ENCODE data around the gene ITCH.
"Not testable (repeated sequence)": the region's sequence is repeated elsewhere in the genome, so short reads cannot be mapped to it uniquely, and the experiment has no call there.

ITCH gene

GRCh38 chr20:34421766-34422466 lies 58.8 kb downstream of the ITCH start:
- DNase-seq: no peak

GRCh38 chr20:34425032-34425690 lies 62.1 kb downstream of the ITCH start:
- DNase-seq: not testable (repeated sequence)

DNA sequence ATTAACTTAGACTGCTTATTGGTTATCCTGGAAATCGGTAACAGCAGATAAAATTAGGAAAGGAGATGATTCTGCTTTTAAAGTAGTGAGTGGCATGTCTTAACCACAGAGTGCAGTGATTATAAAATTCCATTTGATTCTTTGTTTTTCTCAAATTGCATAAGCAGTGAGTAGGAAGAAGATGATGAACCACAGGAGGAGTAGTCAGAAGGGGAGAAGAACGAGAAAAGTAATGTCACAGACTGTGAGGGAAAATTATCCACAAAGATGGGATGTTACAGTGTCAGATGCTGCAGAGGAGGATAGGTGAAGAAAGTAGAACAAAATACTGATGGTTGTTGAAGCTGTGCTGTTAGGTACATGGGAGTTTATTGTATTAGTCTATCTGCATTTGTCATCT lies 63.0 kb downstream of the ITCH start:
- no peak for DNase-seq

GRCh38 chr20:34427331-34427730 lies 64.3 kb downstream of the ITCH start:
- DNase-seq: no peak

DNA sequence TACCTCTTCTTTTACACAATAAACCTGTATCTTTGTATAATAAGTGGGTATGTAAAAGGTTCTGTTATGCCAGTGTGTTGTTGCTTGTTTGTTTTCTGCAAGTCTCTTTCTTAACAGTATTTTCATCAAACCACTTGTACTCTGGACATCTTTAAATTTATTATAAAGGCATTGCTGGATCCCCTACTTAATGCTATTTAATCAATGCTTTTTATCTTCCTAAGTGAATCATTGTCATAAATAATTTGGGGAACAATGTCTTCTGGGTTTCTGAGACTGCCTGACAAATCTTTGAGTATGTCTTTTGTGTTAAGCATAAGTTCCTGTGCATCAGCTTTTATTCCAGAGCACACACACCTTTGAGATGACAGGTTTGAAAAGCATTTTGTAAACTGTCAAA lies 64.7 kb downstream of the ITCH start:
- DNase-seq: no peak

GRCh38 chr20:34431168-34431567 lies 68.1 kb downstream of the ITCH start:
- DNase-seq: no peak

- not testable (repeated sequence) for DNase-seq
These were observed 69.6 kb downstream of the ITCH start for GRCh38 chr20:34432663-34433062.

- DNase-seq: no peak
These were observed 70.3 kb downstream of the ITCH start for GRCh38 chr20:34433391-34433790.

GRCh38 chr20:34435589-34435988 lies 72.5 kb downstream of the ITCH start:
- no peak for DNase-seq

- DNase-seq: no peak
These were observed 74.4 kb downstream of the ITCH start for GRCh38 chr20:34437330-34437986.

GRCh38 chr20:34439168-34439567 lies 76.1 kb downstream of the ITCH start:
- no peak for DNase-seq

- DNase-seq: not testable (repeated sequence)
These were observed 78.3 kb downstream of the ITCH start for GRCh38 chr20:34441423-34441822.

GRCh38 chr20:34443546-34443945 lies 80.5 kb downstream of the ITCH start:
- DNase-seq: no peak

- no peak for DNase-seq
These were observed 82.3 kb downstream of the ITCH start for GRCh38 chr20:34445177-34446065.

DNA sequence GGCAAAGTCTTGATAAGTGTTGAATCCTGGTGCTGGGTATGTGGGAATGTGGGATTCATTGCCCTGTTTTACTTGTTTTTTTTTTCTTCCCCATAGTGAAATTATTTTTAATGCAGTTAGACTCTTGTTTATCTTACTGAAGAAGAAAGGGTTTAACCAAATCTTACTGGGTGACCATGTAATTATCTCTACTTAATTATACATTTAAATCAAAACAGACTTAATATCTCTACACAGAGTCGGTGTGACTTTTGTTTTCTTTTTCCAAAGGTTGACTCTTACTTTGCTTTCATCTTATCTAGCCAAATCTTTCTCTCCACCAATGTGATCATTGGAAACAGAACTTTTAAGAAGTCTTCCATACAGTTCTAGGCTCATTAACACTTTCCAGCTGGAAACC lies 85.4 kb downstream of the ITCH start:
- no peak for DNase-seq

DNA sequence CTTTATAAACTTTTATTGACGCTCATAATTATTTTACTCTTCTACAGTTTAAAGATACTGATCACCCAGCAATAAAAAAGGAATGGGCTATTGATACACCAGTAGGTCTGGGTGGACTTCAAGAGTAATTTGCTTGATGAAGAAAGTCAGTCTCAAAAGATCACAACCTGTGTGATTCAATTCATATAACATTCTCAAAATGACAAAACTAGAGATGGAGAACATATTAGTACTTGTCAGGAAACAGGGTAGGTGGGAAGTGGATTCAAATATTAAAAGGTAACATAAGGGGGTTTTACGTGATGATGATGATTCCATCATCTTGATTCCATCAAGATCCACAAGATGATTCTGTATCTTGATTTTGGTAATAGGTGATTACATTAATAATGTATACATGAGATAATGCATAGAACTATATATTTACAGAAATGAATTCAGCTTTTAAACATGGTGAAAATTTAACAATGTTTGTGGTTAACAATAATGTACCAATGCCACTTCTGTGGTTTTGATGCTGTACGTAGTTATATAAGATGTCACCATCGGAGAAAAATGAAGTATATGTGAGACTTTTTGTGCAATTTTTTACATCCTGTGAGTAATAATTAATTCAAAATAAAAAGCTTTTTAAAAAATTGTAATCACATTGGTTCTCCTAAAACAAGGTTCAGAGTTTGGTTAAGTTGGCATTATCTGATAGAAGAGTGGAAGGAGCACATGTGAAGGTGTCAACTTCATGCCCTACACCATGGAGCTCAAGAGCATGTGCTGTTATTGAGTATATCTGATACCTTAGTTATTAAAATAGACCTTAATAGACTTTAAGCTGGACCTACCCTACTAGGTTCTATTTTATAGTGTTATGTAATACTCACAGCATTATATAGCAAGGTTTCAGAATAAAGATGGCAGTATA lies 86.9 kb downstream of the ITCH start:
- peak; percentile 10 for DNase-seq

DNA sequence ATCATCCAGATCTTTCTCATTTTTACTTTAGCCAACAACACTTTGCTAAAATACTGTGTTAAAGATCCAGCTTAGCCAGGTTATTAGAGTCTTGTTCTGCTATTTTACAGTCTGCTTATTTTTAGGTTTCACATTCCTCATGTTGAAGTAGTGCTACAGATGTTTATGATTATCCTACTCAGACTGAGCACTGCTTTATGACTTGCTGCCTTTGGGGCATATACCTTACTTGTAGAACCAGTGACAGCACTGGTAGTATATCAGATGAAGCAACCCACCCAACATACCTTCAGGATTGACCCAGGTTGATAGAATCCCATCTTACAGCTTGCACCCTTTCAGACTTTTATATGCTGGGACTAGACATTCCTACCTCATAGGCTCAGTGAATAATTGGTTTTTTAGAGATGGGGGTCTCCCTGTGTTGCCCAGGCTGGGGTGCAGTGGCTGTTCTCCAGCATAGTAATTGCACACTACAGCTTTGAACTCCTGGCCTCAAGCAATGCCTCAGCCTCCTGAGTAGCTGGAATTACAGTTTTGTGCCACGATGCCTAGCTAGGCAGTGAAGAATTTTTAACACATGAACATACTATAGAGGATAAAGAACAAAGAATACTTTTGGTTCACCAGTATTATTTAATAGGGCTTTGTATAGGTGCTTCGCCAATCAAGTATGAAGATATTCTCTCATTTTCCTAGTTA lies 89.4 kb downstream of the ITCH start:
- DNase-seq: no peak

GRCh38 chr20:34458631-34459030 lies 95.6 kb downstream of the ITCH start:
- DNase-seq: no peak

GRCh38 chr20:34459209-34459897 lies 96.3 kb downstream of the ITCH start:
- DNase-seq: no peak

DNA sequence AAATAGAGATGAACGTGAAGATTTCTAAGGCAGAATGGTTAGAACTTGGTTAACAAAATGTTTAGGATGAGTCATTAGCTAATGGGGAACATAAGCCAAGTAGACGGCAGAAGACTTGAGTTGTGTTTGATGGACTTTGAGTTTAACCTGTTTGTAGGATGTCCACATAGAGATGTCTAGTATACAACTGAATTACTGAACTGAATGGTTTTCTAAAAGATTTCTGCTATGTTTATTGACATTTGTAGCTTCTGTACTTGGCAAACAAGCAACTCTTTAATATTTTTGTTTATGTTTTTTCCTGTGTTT lies 98.7 kb downstream of the ITCH start:
- no peak for DNase-seq

DNA sequence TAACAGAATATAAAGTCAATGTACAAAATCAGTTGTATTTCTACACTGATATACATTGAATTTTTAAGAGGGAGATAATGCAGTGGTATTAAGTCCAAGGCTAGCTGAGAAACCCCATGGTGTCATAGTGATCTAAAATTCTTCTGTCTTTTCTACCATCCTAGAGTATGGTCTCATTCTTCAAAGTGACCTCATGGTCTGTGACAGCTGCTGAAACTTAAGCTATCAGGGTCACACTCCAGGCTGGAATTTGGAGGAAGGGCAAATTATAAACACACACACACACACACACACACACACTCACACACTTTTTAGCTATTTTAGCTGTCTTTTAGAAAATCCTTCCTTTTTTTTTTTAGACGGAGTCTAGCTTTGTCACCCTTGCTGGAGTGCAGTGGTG lies 105.9 kb downstream of the ITCH start:
- no peak for DNase-seq

Measured in CD4-positive, alpha-beta T cell treated with Interleukin-17A for 1 hour (primary cell).